ENCODE measurements around the gene MSH3. TPM values are rescaled to one million over a fixed set of nuclear protein-coding genes. Genes with fewer than 3 reads are reported as not detected.
A peak's percentile ranks its signal among the peaks of the same experiment; 100 is the strongest.

MSH3 gene
- total and polyA plus RNA-seq, 2 of the 8 experiments (the other 6 are each of a cell fraction or from before 2014, with no cell fraction given), result 3.6 to 22.6 TPM

DNA sequence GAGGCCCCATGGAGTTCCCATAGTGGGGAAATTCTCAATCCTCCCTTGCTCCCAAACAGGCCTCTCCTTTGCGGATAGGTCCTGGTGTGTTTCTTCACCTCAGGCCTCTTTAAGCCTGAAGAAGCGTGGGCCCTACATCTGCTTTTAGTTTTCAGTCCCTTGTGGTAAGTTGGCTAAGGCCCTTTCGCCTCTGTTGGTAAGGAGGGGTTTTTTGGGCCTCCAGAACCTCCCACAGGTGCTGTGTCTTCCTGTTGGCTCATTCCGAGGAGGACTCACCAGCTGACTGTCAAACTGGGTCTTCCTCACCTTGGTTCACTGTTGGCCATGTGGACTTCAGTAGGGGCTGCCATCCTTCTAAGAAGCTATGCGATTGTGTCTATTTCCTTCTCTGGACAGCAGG lies 56.8 kb downstream of the MSH3 start:
- Histone ChIP-seq H3K4me3 (ENCODE audit: extremely low read depth in 1 of 4, insufficient read depth in 2 of 4, low read depth in 3 of 4, low read length in 4 of 4) (no peak overlapping the region), H3K9me3 (ENCODE audit: insufficient read depth in 2 of 2, low read depth in 1 of 2, low read length in 1 of 2) (no peaks in the 10 kb centered on the region), H4K5ac (ENCODE audit: insufficient read length, low read depth, low read length) (no peak overlapping the region), H3K27me3 (replicated peaks in 1 of 4; ENCODE audit: control insufficient read depth in 3 of 4, extremely low read depth in 1 of 4, insufficient read depth in 3 of 4, low read length in 3 of 4) (no peaks in the 10 kb centered on the region), H2BK120ac (replicated peaks; ENCODE audit: low read depth, low read length) (no peak overlapping the region), H3K56ac (replicated peaks; ENCODE audit: insufficient read length, low read depth, low read length) (no peak overlapping the region), H2BK20ac (ENCODE audit: low read length) (no peak overlapping the region), H4K20me1 (replicated peaks in 1 of 2; ENCODE audit: control insufficient read depth in 1 of 2, insufficient read depth in 2 of 2, low read length in 2 of 2) (no peaks in the 10 kb centered on the region), H2AK5ac (ENCODE audit: low read depth, low read length) (0 out of 2 replicates have a peak overlapping the region, but pooled peaks have one; percentile 4), H3K14ac (ENCODE audit: insufficient read length) (no peak overlapping the region), H3K23ac (ENCODE audit: insufficient read length) (no peak overlapping the region), H3K4me1 (replicated peaks in 1 of 4; ENCODE audit: control insufficient read depth in 3 of 4, insufficient read depth in 4 of 4, low read length in 3 of 4) (peaks cover 0 to 4% (median 0%) of the 10 kb centered on the region in 4 experiments; a peak in 1 of 7 replicates), H4K91ac (replicated peaks; ENCODE audit: insufficient read length, low read length) (no peak overlapping the region), H3K9ac (replicated peaks in 1 of 4; ENCODE audit: extremely low read depth in 1 of 4, low read depth in 3 of 4, low read length in 3 of 4) (no peak overlapping the region), H2BK15ac (ENCODE audit: low read length) (no peak overlapping the region), H3K23me2 (ENCODE audit: low read depth, low read length) (no peaks in the 10 kb centered on the region), H3K79me1 (ENCODE audit: low read depth, low read length) (no peaks in the 10 kb centered on the region), H3K4ac (replicated peaks; ENCODE audit: insufficient read length, low read depth, low read length) (no peak overlapping the region), H3K36me3 (ENCODE audit: control insufficient read depth in 2 of 4, insufficient read depth in 4 of 4, low read length in 3 of 4) (no peaks in the 10 kb centered on the region; a peak in 1 of 8 replicates), H3K27ac (ENCODE audit: low read depth, low read length) (no peak overlapping the region), H2BK12ac (ENCODE audit: low read depth, low read length) (no peak overlapping the region), H4K8ac (ENCODE audit: extremely low read depth, insufficient read depth, low read length) (no peak overlapping the region), H2AFZ (ENCODE audit: low read length) (no peak overlapping the region), H3K79me2 (ENCODE audit: control insufficient read depth in 1 of 2, insufficient read depth in 2 of 2, low read length in 2 of 2) (no peaks in the 10 kb centered on the region), H3K4me2 (ENCODE audit: insufficient read depth in 1 of 2, low read depth in 2 of 2, low read length in 2 of 2) (no peak overlapping the region), H2BK5ac (ENCODE audit: low read depth, low read length) (no peak overlapping the region), H3K18ac (ENCODE audit: extremely low read depth, low read length) (no peak overlapping the region)
- ChIA-PET POLR2A (ENCODE audit: partially characterized antibody) (no interaction called here), CTCF (ENCODE audit: partially characterized antibody) (interaction anchor here (0.8 to 1.7 kb wide), 20 partner anchors 11 to 604 kb away, joined by 3 to 8 read pairs (median 4); no protein-coding TSS in a partner anchor)
- DNase-seq (ENCODE audit: low read depth in 1 of 2, low spot score in 2 of 2), result no peak
- 91% methylated on average over 5 of the region's 5 CpGs; no CpG with 5 or more reads in 1 of the 2 experiments for WGBS, 2 experiments (ENCODE audit: extremely low coverage in 1 of 2, insufficient coverage in 1 of 2, insufficient read length in 1 of 2, insufficient replicate concordance in 2 of 2, low coverage in 1 of 2, low lambda C conversion rate in 2 of 2, missing lambda C conversion rate in 1 of 2)
- FAIRE-seq, result no peak
- TF ChIP-seq RNF2 (IDR thresholded peaks at IDR 0.05; ENCODE audit: borderline replicate concordance, low read depth, low read length, missing control alignments, poor library complexity, severe bottlenecking) (no peak), EZH2 (IDR thresholded peaks at IDR 0.05; ENCODE audit: low read depth, low read length, severe bottlenecking) (no peak)

Measured in H1 (cell line).